Neural cell (in vitro differentiated cells): Measurements from ENCODE around the gene NFILZ.

Source experiments
- EP300 ChIP-seq: fragments of 450-650 bp; conservative IDR thresholded peaks from 2 replicates; pipeline ENCODE4 v1.6.1; 2014; ENCODE audit warnings: antibody characterized with exemption, mild to moderate bottlenecking, moderate library complexity; ENCODE audit not compliant: poor library complexity, severe bottlenecking
- EZH2 ChIP-seq: fragments of 200-600, 300-800 bp; shearing (Covaris generic), sonication (generic); IDR thresholded peaks from 2 replicates; pipeline ENCODE4 v1.6.1; 2014; ENCODE audit warnings: antibody characterized with exemption, low read length, borderline replicate concordance, mild to moderate bottlenecking; ENCODE audit not compliant: insufficient read depth, poor library complexity, severe bottlenecking
- MXI1 ChIP-seq: fragments of 450-650 bp; conservative IDR thresholded peaks from 2 replicates; pipeline ENCODE4 v1.6.1; 2014; ENCODE audit warnings: antibody characterized with exemption, mild to moderate bottlenecking; ENCODE audit not compliant: poor library complexity, severe bottlenecking
- POLR2AphosphoS5 ChIP-seq: IDR thresholded peaks from 2 replicates; pipeline ENCODE4 v1.6.1; 2012
- RAD21 ChIP-seq: fragments of 450-650 bp; conservative IDR thresholded peaks from 2 replicates; pipeline ENCODE4 v1.6.1; 2014; ENCODE audit warnings: antibody characterized with exemption, mild to moderate bottlenecking, moderate library complexity
- TAF1 ChIP-seq: IDR thresholded peaks from 2 replicates; pipeline ENCODE4 v1.6.1; 2012; ENCODE audit warnings: low read depth
- TF ChIP-seq, protein P1 (sequence below): fragments of 450-650 bp; IDR thresholded peaks from 2 replicates; pipeline ENCODE4 v1.5.1; 2014; ENCODE audit warnings: antibody characterized with exemption, mild to moderate bottlenecking, moderate library complexity; ENCODE audit not compliant: poor library complexity, severe bottlenecking
- TF ChIP-seq, protein P2 (sequence below): IDR thresholded peaks from 2 replicates; pipeline ENCODE4 v1.6.1; 2012; ENCODE audit warnings: borderline replicate concordance

DNA sequence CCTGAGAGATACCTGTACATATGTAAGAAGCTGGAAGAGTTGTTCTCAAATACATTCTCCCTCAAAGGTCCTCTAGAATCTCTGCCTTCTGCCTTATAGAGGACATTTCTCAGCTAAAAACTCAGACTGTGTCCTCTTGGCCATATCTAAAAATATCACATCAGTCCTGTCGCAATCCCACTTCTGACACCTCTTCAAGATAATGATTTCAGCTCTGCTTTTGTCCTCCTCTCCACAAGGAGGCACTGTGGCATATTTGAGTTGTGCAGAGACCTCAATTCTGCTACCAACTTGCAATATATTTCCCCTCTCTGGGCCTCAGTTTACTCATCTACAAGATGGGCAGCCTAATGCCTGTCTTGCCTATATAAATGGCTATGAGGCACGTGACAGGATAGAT, 36.5 kb upstream of the NFILZ start:
- TF ChIP-seq POLR2AphosphoS5: no peak
- TF ChIP-seq TAF1: no peak
- TF ChIP-seq MXI1: no peak
- TF ChIP-seq, protein P1, sequence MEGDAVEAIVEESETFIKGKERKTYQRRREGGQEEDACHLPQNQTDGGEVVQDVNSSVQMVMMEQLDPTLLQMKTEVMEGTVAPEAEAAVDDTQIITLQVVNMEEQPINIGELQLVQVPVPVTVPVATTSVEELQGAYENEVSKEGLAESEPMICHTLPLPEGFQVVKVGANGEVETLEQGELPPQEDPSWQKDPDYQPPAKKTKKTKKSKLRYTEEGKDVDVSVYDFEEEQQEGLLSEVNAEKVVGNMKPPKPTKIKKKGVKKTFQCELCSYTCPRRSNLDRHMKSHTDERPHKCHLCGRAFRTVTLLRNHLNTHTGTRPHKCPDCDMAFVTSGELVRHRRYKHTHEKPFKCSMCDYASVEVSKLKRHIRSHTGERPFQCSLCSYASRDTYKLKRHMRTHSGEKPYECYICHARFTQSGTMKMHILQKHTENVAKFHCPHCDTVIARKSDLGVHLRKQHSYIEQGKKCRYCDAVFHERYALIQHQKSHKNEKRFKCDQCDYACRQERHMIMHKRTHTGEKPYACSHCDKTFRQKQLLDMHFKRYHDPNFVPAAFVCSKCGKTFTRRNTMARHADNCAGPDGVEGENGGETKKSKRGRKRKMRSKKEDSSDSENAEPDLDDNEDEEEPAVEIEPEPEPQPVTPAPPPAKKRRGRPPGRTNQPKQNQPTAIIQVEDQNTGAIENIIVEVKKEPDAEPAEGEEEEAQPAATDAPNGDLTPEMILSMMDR: no peak
- TF ChIP-seq, protein P2, sequence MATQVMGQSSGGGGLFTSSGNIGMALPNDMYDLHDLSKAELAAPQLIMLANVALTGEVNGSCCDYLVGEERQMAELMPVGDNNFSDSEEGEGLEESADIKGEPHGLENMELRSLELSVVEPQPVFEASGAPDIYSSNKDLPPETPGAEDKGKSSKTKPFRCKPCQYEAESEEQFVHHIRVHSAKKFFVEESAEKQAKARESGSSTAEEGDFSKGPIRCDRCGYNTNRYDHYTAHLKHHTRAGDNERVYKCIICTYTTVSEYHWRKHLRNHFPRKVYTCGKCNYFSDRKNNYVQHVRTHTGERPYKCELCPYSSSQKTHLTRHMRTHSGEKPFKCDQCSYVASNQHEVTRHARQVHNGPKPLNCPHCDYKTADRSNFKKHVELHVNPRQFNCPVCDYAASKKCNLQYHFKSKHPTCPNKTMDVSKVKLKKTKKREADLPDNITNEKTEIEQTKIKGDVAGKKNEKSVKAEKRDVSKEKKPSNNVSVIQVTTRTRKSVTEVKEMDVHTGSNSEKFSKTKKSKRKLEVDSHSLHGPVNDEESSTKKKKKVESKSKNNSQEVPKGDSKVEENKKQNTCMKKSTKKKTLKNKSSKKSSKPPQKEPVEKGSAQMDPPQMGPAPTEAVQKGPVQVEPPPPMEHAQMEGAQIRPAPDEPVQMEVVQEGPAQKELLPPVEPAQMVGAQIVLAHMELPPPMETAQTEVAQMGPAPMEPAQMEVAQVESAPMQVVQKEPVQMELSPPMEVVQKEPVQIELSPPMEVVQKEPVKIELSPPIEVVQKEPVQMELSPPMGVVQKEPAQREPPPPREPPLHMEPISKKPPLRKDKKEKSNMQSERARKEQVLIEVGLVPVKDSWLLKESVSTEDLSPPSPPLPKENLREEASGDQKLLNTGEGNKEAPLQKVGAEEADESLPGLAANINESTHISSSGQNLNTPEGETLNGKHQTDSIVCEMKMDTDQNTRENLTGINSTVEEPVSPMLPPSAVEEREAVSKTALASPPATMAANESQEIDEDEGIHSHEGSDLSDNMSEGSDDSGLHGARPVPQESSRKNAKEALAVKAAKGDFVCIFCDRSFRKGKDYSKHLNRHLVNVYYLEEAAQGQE: no peak
- no peak for TF ChIP-seq EP300
- TF ChIP-seq RAD21: no peak
- TF ChIP-seq EZH2: no peak
